Loucy (cell line): ENCODE data around the gene MTHFD1.

ENCODE experiments used
- EZH2phosphoT487 ChIP-seq: fragments of 200-600 bp; IDR thresholded peaks from 2 replicates; pipeline ENCODE4 v1.6.1; 2018; ENCODE audit warnings: antibody characterized with exemption, mild to moderate bottlenecking, moderate library complexity, borderline replicate concordance
- TF ChIP-seq, protein P1 (sequence below): fragments of 200-600 bp; sonication (generic); conservative IDR thresholded peaks from 2 replicates; pipeline ENCODE4 v1.5.1; 2014; ENCODE audit warnings: mild to moderate bottlenecking, antibody characterized with exemption, low read length

GRCh38 chr14:64338616-64339316, 49.4 kb upstream of the MTHFD1 start:
- TF ChIP-seq, protein P1, sequence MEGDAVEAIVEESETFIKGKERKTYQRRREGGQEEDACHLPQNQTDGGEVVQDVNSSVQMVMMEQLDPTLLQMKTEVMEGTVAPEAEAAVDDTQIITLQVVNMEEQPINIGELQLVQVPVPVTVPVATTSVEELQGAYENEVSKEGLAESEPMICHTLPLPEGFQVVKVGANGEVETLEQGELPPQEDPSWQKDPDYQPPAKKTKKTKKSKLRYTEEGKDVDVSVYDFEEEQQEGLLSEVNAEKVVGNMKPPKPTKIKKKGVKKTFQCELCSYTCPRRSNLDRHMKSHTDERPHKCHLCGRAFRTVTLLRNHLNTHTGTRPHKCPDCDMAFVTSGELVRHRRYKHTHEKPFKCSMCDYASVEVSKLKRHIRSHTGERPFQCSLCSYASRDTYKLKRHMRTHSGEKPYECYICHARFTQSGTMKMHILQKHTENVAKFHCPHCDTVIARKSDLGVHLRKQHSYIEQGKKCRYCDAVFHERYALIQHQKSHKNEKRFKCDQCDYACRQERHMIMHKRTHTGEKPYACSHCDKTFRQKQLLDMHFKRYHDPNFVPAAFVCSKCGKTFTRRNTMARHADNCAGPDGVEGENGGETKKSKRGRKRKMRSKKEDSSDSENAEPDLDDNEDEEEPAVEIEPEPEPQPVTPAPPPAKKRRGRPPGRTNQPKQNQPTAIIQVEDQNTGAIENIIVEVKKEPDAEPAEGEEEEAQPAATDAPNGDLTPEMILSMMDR = no peak
- TF ChIP-seq EZH2phosphoT487 = no peak
